ENCODE measurements around the gene DAAM2. TPM values are rescaled to one million over a fixed set of nuclear protein-coding genes. Genes with fewer than 3 reads are reported as not detected.

DAAM2 gene
- polyA plus RNA-seq, 1 of the 3 experiments (the other 2 are of a cell fraction), result 0.20 TPM

DNA sequence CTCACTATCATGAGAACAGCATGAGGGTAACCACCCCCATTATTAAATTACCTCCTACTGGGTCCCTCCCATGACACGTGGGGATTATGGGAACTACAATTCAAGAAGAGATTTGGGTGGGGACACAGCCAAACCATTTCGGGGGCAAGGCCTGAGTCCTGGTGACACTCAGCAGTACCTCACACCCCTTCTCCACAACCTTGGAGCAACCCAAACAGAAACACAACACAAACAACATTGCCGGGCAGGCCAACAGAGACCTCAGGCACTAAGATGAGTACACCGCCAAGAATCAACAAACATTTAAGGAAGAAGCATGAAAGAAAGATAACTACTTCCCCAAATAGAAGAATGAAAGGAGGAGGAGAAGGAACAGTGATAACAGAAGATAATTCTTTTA, 125.2 kb downstream of the DAAM2 start:
- no peak overlapping the region for H3K9ac ChIP-seq
- 61% methylated on average over 4 of the region's 4 CpGs for WGBS (ENCODE audit: low lambda C conversion rate)
- H3K9me3 ChIP-seq, result no peaks in the 10 kb centered on the region
- H3K27me3 ChIP-seq (ENCODE audit: insufficient read depth), result no peaks in the 10 kb centered on the region
- ChIA-PET POLR2A (no interaction called here), CTCF (no interaction called here)
- H3K79me2 ChIP-seq (ENCODE audit: insufficient read depth), result no peaks in the 10 kb centered on the region
- no peak overlapping the region for H3K4me3 ChIP-seq (ENCODE audit: low read depth in 2 of 2, low read length in 1 of 2)
- H3K27ac ChIP-seq (ENCODE audit: low read depth in 2 of 2, low read length in 1 of 2), result no peak overlapping the region
- TF ChIP-seq GATA2 (CRISPR knock-in tag; IDR thresholded peaks at IDR 0.05) (no peak), FOSL2 (IDR thresholded peaks at IDR 0.05; ENCODE audit: borderline replicate concordance, low read depth) (no peak)
- no peak overlapping the region for H2AFZ ChIP-seq (ENCODE audit: low read depth)
- H3F3A ChIP-seq (replicated peaks; ENCODE audit: insufficient read depth), result no peaks in the 10 kb centered on the region
- H3K36me3 ChIP-seq (replicated peaks in 1 of 2; ENCODE audit: control insufficient read depth in 1 of 2, insufficient read depth in 2 of 2, low read length in 1 of 2), result no peaks in the 10 kb centered on the region
- H3K9me2 ChIP-seq, result no peaks in the 10 kb centered on the region
- no peak for DNase-seq
- H3K4me1 ChIP-seq (ENCODE audit: control insufficient read depth in 1 of 2, insufficient read depth in 2 of 2, low read depth in 1 of 2, low read length in 1 of 2), result no peaks in the 10 kb centered on the region
- H3K4me2 ChIP-seq, result no peak overlapping the region
- H4K20me1 ChIP-seq (ENCODE audit: insufficient read depth), result no peaks in the 10 kb centered on the region

DNA sequence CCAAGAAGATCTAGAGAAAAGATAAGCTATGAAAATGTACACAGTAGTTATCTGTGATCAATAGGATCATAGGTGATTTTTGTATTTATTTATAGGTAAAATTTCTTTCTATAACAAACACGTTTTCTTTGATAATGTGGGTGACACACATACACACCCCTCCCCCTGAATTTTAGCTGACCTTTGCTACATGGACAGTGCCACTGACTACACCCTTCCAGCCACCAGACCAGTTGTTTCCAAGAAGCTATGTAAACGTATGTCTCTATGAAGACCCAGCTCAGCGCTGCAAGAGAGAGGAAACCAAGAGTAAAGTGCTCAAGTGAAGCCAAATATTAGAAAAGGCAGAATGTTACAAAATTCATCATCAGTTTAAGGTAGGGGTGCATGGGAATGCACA, 125.8 kb downstream of the DAAM2 start:
- no peaks in the 10 kb centered on the region for H3K79me2 ChIP-seq (ENCODE audit: insufficient read depth)
- no peak overlapping the region for H3K4me2 ChIP-seq
- H3F3A ChIP-seq (replicated peaks; ENCODE audit: insufficient read depth), result no peaks in the 10 kb centered on the region
- H4K20me1 ChIP-seq (ENCODE audit: insufficient read depth), result no peaks in the 10 kb centered on the region
- H2AFZ ChIP-seq (ENCODE audit: low read depth), result no peak overlapping the region
- CTCF ChIA-PET, result no interaction called here
- no peaks in the 10 kb centered on the region for H3K27me3 ChIP-seq (ENCODE audit: insufficient read depth)
- H3K27ac ChIP-seq (ENCODE audit: low read depth in 2 of 2, low read length in 1 of 2), result no peak overlapping the region
- H3K9ac ChIP-seq, result no peak overlapping the region
- no peak overlapping the region for H3K4me3 ChIP-seq (ENCODE audit: low read depth in 2 of 2, low read length in 1 of 2)
- POLR2A ChIA-PET, result no interaction called here
- no peaks in the 10 kb centered on the region for H3K9me3 ChIP-seq
- H3K36me3 ChIP-seq (replicated peaks in 1 of 2; ENCODE audit: control insufficient read depth in 1 of 2, insufficient read depth in 2 of 2, low read length in 1 of 2), result no peaks in the 10 kb centered on the region
- peaks cover 0 to 6% of the 10 kb centered on the region in 2 experiments; a peak in 1 of 4 replicates for H3K4me1 ChIP-seq (ENCODE audit: control insufficient read depth in 1 of 2, insufficient read depth in 2 of 2, low read depth in 1 of 2, low read length in 1 of 2)
- DNase-seq, result no peak
- WGBS (ENCODE audit: low lambda C conversion rate), result 70% methylated on average over 3 of the region's 3 CpGs
- no peaks in the 10 kb centered on the region for H3K9me2 ChIP-seq
- TF ChIP-seq, protein P1, sequence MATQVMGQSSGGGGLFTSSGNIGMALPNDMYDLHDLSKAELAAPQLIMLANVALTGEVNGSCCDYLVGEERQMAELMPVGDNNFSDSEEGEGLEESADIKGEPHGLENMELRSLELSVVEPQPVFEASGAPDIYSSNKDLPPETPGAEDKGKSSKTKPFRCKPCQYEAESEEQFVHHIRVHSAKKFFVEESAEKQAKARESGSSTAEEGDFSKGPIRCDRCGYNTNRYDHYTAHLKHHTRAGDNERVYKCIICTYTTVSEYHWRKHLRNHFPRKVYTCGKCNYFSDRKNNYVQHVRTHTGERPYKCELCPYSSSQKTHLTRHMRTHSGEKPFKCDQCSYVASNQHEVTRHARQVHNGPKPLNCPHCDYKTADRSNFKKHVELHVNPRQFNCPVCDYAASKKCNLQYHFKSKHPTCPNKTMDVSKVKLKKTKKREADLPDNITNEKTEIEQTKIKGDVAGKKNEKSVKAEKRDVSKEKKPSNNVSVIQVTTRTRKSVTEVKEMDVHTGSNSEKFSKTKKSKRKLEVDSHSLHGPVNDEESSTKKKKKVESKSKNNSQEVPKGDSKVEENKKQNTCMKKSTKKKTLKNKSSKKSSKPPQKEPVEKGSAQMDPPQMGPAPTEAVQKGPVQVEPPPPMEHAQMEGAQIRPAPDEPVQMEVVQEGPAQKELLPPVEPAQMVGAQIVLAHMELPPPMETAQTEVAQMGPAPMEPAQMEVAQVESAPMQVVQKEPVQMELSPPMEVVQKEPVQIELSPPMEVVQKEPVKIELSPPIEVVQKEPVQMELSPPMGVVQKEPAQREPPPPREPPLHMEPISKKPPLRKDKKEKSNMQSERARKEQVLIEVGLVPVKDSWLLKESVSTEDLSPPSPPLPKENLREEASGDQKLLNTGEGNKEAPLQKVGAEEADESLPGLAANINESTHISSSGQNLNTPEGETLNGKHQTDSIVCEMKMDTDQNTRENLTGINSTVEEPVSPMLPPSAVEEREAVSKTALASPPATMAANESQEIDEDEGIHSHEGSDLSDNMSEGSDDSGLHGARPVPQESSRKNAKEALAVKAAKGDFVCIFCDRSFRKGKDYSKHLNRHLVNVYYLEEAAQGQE (IDR thresholded peaks at IDR 0.05; ENCODE audit: low read depth, low read length), result no peak
- TF ChIP-seq, protein P2, sequence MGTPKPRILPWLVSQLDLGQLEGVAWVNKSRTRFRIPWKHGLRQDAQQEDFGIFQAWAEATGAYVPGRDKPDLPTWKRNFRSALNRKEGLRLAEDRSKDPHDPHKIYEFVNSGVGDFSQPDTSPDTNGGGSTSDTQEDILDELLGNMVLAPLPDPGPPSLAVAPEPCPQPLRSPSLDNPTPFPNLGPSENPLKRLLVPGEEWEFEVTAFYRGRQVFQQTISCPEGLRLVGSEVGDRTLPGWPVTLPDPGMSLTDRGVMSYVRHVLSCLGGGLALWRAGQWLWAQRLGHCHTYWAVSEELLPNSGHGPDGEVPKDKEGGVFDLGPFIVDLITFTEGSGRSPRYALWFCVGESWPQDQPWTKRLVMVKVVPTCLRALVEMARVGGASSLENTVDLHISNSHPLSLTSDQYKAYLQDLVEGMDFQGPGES (IDR thresholded peaks at IDR 0.05; ENCODE audit: low read depth, low read length), result no peak
- TF ChIP-seq RAD21 (IDR thresholded peaks at IDR 0.05; ENCODE audit: low read length) (no peak), POLR2AphosphoS5 (IDR thresholded peaks at IDR 0.05; ENCODE audit: low read depth, low read length) (no peak), FOXJ3 (CRISPR knock-in tag; IDR thresholded peaks at IDR 0.05) (no peak), YY1 (IDR thresholded peaks at IDR 0.05; ENCODE audit: low read depth) (no peak), RXRA (IDR thresholded peaks at IDR 0.05; ENCODE audit: borderline replicate concordance, low read depth) (no peak), SMC3 (IDR thresholded peaks at IDR 0.05; ENCODE audit: low read depth, low read length) (no peak), JUND (IDR thresholded peaks at IDR 0.05) (no peak), CHD2 (IDR thresholded peaks at IDR 0.05; ENCODE audit: low read length, partially characterized antibody) (no peak), EZH2phosphoT487 (IDR thresholded peaks at IDR 0.05; ENCODE audit: borderline replicate concordance, low read depth) (no peak), TCF12 (IDR thresholded peaks at IDR 0.05) (no peak), TEAD4 (IDR thresholded peaks at IDR 0.05; ENCODE audit: borderline replicate concordance, insufficient read depth) (no peak)
- TF ChIP-seq, protein P3, sequence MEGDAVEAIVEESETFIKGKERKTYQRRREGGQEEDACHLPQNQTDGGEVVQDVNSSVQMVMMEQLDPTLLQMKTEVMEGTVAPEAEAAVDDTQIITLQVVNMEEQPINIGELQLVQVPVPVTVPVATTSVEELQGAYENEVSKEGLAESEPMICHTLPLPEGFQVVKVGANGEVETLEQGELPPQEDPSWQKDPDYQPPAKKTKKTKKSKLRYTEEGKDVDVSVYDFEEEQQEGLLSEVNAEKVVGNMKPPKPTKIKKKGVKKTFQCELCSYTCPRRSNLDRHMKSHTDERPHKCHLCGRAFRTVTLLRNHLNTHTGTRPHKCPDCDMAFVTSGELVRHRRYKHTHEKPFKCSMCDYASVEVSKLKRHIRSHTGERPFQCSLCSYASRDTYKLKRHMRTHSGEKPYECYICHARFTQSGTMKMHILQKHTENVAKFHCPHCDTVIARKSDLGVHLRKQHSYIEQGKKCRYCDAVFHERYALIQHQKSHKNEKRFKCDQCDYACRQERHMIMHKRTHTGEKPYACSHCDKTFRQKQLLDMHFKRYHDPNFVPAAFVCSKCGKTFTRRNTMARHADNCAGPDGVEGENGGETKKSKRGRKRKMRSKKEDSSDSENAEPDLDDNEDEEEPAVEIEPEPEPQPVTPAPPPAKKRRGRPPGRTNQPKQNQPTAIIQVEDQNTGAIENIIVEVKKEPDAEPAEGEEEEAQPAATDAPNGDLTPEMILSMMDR (IDR thresholded peaks at IDR 0.05), result no peak
- TF ChIP-seq, protein P4, sequence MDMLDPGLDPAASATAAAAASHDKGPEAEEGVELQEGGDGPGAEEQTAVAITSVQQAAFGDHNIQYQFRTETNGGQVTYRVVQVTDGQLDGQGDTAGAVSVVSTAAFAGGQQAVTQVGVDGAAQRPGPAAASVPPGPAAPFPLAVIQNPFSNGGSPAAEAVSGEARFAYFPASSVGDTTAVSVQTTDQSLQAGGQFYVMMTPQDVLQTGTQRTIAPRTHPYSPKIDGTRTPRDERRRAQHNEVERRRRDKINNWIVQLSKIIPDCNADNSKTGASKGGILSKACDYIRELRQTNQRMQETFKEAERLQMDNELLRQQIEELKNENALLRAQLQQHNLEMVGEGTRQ (IDR thresholded peaks at IDR 0.05; ENCODE audit: borderline replicate concordance, low read depth, low read length), result no peak
- TF ChIP-seq, protein P5, sequence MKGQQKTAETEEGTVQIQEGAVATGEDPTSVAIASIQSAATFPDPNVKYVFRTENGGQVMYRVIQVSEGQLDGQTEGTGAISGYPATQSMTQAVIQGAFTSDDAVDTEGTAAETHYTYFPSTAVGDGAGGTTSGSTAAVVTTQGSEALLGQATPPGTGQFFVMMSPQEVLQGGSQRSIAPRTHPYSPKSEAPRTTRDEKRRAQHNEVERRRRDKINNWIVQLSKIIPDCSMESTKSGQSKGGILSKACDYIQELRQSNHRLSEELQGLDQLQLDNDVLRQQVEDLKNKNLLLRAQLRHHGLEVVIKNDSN (IDR thresholded peaks at IDR 0.05; ENCODE audit: borderline replicate concordance, low read depth), result no peak
